ENCODE measurements around the gene KIAA1755.
"Not testable (repeated sequence)": the region's sequence is repeated elsewhere in the genome, so short reads cannot be mapped to it uniquely, and the experiment has no call there.

KIAA1755 gene

GRCh38 chr20:38262931-38263330 is 2.4 kb upstream of the KIAA1755 start:
- DNase-seq, result no peak

- no peak for DNase-seq
These were observed 487 bp upstream of the KIAA1755 start for GRCh38 chr20:38261054-38261390.

GRCh38 chr20:38260025-38260377 is 534 bp downstream of the KIAA1755 start:
- no peak for DNase-seq

- no peak for DNase-seq
These were observed 1.9 kb downstream of the KIAA1755 start for GRCh38 chr20:38258545-38259215.

- DNase-seq, result no peak
These were observed 3.6 kb downstream of the KIAA1755 start for GRCh38 chr20:38256966-38257365.

- DNase-seq, result no peak
These were observed 4.5 kb downstream of the KIAA1755 start for GRCh38 chr20:38256021-38256420.

GRCh38 chr20:38255393-38255792 is 5.1 kb downstream of the KIAA1755 start:
- no peak for DNase-seq

GRCh38 chr20:38254621-38255020 is 5.9 kb downstream of the KIAA1755 start:
- DNase-seq, result not testable (repeated sequence)

GRCh38 chr20:38253571-38253970 is 7.0 kb downstream of the KIAA1755 start:
- DNase-seq, result no peak

GRCh38 chr20:38252292-38253288 is 7.9 kb downstream of the KIAA1755 start:
- no peak for DNase-seq

GRCh38 chr20:38251441-38251840 is 9.1 kb downstream of the KIAA1755 start:
- DNase-seq, result not testable (repeated sequence)

GRCh38 chr20:38250609-38251008 is 9.9 kb downstream of the KIAA1755 start:
- no peak for DNase-seq

GRCh38 chr20:38249536-38250310 is 10.8 kb downstream of the KIAA1755 start:
- no peak for DNase-seq

GRCh38 chr20:38248133-38248532 is 12.4 kb downstream of the KIAA1755 start:
- no peak for DNase-seq

- not testable (repeated sequence) for DNase-seq
These were observed 12.8 kb downstream of the KIAA1755 start for GRCh38 chr20:38247725-38248124.

- no peak for DNase-seq
These were observed 13.4 kb downstream of the KIAA1755 start for GRCh38 chr20:38247166-38247509.

- DNase-seq, result no peak
These were observed 14.0 kb downstream of the KIAA1755 start for GRCh38 chr20:38246357-38247165.

GRCh38 chr20:38245753-38246152 is 14.8 kb downstream of the KIAA1755 start:
- DNase-seq, result no peak

- no peak for DNase-seq
These were observed 16.9 kb downstream of the KIAA1755 start for GRCh38 chr20:38243709-38244020.

GRCh38 chr20:38242848-38243708 is 17.5 kb downstream of the KIAA1755 start:
- DNase-seq, result no peak

- DNase-seq, result no peak
These were observed 19.3 kb downstream of the KIAA1755 start for GRCh38 chr20:38241201-38241600.

- no peak for DNase-seq
These were observed 21.1 kb downstream of the KIAA1755 start for GRCh38 chr20:38239441-38239840.

Data from effector CD8-positive, alpha-beta T cell (primary cell).